ENCODE data around the gene FBXW7.
A peak's percentile ranks its signal among the peaks of the same experiment; 100 is the strongest.

The FBXW7 gene

DNA sequence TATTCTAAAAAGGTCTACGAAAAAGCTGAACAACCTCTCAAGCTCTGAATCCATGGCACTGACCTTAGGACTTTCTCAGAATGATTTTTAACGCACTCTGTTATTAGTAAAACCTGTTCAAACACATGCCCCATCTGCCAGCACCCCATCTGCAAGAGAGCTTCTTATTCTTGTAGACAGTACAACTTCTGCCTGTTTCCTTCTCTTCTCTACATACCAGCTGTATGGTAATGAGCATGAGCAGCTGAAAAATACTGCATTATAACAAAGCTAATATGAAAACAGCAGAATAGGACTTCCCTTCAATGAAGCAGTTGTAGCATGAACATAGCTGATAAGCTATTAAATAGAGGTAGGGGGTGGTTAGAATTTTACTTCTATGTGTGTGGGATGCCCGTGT, 167.9 kb downstream of the FBXW7 start:
- Histone ChIP-seq H3K4me3 (ENCODE audit: severe bottlenecking) (no peak overlapping the region), H3K9me3 (ENCODE audit: severe bottlenecking) (no peaks in the 10 kb centered on the region), H3K36me3 (ENCODE audit: low read depth) (no peaks in the 10 kb centered on the region; the same call in 1 of the 2 replicates), H3K27me3 (ENCODE audit: insufficient read depth, poor library complexity, severe bottlenecking) (no peaks in the 10 kb centered on the region), H3K4me1 (ENCODE audit: insufficient read depth, poor library complexity, severe bottlenecking) (peaks cover 6% of the 10 kb centered on the region), H3K27ac (ENCODE audit: poor library complexity, severe bottlenecking) (no peak overlapping the region)
- no peak for TF ChIP-seq CTCF (IDR thresholded peaks at IDR 0.05; ENCODE audit: poor library complexity, severe bottlenecking)
- DNase-seq (ENCODE audit: low spot score) (no peak), ATAC-seq (ENCODE audit: low read depth) (no peak)

DNA sequence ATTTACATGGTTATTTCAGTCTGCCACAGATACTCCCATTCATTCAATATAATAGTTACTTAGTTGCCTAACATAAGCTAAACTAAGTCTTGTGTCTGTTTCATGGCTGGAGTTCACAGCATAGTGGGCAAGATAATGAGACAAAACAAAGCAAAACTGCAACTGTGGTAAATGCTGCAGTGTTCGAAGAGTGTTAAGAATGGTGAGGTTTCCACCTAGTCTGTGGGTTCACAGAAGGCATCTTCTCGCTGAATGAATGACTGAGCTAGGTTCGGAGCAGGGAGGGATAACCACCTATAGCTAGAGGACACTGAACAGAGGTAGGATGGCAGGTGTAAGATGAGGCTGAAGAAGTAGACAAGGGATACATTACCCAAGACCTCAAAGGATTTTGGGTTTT, 171.0 kb downstream of the FBXW7 start:
- DNase-seq (ENCODE audit: low spot score), result no peak
- Histone ChIP-seq H3K36me3 (ENCODE audit: low read depth) (no peaks in the 10 kb centered on the region; the same call in 1 of the 2 replicates), H3K4me3 (ENCODE audit: severe bottlenecking) (no peak overlapping the region), H3K9me3 (ENCODE audit: severe bottlenecking) (no peaks in the 10 kb centered on the region), H3K27ac (ENCODE audit: poor library complexity, severe bottlenecking) (no peak overlapping the region), H3K27me3 (ENCODE audit: insufficient read depth, poor library complexity, severe bottlenecking) (no peaks in the 10 kb centered on the region), H3K4me1 (ENCODE audit: insufficient read depth, poor library complexity, severe bottlenecking) (peaks cover 8% of the 10 kb centered on the region)
- no peak for TF ChIP-seq CTCF (IDR thresholded peaks at IDR 0.05; ENCODE audit: poor library complexity, severe bottlenecking)
- no peak for ATAC-seq (ENCODE audit: low read depth)

DNA sequence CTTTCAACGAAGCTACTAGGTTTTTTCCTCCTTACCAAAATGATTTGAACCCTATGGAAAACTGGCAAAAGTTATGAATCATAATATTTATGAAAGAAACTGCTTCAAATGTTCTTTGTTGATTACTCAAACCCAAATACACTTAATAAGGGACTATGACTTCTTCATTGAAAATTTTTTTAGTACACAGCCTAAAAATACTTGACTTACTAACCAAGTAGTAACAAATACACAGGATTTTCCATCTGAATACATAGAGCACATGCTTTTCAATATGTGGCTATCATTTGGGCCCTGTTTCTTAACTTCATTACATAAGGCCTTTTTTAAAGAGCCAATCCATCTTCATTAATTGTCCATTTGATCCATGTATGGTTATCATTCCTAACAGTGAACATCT, 171.5 kb downstream of the FBXW7 start:
- Histone ChIP-seq H3K27me3 (ENCODE audit: insufficient read depth, poor library complexity, severe bottlenecking) (no peaks in the 10 kb centered on the region), H3K4me3 (ENCODE audit: severe bottlenecking) (no peak overlapping the region), H3K9me3 (ENCODE audit: severe bottlenecking) (no peaks in the 10 kb centered on the region), H3K4me1 (ENCODE audit: insufficient read depth, poor library complexity, severe bottlenecking) (peaks cover 8% of the 10 kb centered on the region), H3K27ac (ENCODE audit: poor library complexity, severe bottlenecking) (no peak overlapping the region), H3K36me3 (ENCODE audit: low read depth) (no peaks in the 10 kb centered on the region; the same call in 1 of the 2 replicates)
- DNase-seq (ENCODE audit: low spot score), result no peak
- ATAC-seq (ENCODE audit: low read depth), result no peak
- TF ChIP-seq CTCF (IDR thresholded peaks at IDR 0.05; ENCODE audit: poor library complexity, severe bottlenecking), result no peak

GRCh38 chr4:152363904-152364303, 172.0 kb downstream of the FBXW7 start:
- Histone ChIP-seq H3K27ac (ENCODE audit: poor library complexity, severe bottlenecking) (no peak overlapping the region), H3K36me3 (ENCODE audit: low read depth) (no peaks in the 10 kb centered on the region; the same call in 1 of the 2 replicates), H3K27me3 (ENCODE audit: insufficient read depth, poor library complexity, severe bottlenecking) (no peaks in the 10 kb centered on the region), H3K9me3 (ENCODE audit: severe bottlenecking) (no peaks in the 10 kb centered on the region), H3K4me3 (ENCODE audit: severe bottlenecking) (no peak overlapping the region), H3K4me1 (ENCODE audit: insufficient read depth, poor library complexity, severe bottlenecking) (peaks cover 8% of the 10 kb centered on the region)
- no peak for ATAC-seq (ENCODE audit: low read depth)
- TF ChIP-seq CTCF (IDR thresholded peaks at IDR 0.05; ENCODE audit: poor library complexity, severe bottlenecking), result no peak
- DNase-seq (ENCODE audit: low spot score), result no peak

DNA sequence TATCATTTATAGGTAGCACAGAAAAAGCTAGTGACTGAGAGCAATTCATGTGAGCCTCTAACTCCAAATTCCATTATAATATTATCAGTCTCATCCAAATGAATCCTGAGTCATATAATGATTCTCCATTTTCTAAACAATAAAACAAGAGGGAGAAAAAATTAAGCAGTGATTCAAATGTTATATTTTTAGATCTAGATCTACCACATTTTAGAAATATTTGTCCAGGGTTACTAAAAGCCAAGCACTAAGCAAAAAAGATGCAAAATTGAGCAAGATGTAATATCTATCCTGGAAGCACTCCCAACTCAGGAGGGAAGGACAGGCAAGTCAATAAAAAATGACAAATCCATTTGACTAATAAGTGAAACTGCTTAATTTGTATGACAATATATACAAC, 172.8 kb downstream of the FBXW7 start:
- no peak for DNase-seq (ENCODE audit: low spot score)
- Histone ChIP-seq H3K27ac (ENCODE audit: poor library complexity, severe bottlenecking) (peak overlapping the region; percentile 15), H3K27me3 (ENCODE audit: insufficient read depth, poor library complexity, severe bottlenecking) (no peaks in the 10 kb centered on the region), H3K4me3 (ENCODE audit: severe bottlenecking) (no peak overlapping the region), H3K4me1 (ENCODE audit: insufficient read depth, poor library complexity, severe bottlenecking) (peaks cover 8% of the 10 kb centered on the region), H3K9me3 (ENCODE audit: severe bottlenecking) (no peaks in the 10 kb centered on the region), H3K36me3 (ENCODE audit: low read depth) (no peaks in the 10 kb centered on the region; the same call in 1 of the 2 replicates)
- TF ChIP-seq CTCF (IDR thresholded peaks at IDR 0.05; ENCODE audit: poor library complexity, severe bottlenecking), result no peak
- peak; percentile 40 for ATAC-seq (ENCODE audit: low read depth)

Measured in RWPE2 (cell line).